Mesothelial cell of epicardium (in vitro differentiated cells): ENCODE data around the gene FDXACB1. TPM values are rescaled to one million over a fixed set of nuclear protein-coding genes. Genes with fewer than 3 reads are reported as not detected.

Experiments
- DNase-seq, 2 experiments: peaks; one replicate each; pipeline ENCODE4 v3.0.0; 2021; ENCODE audit warnings: low spot score in 2 of 2; ENCODE audit not compliant: unreplicated experiment in 2 of 2
- H3K27ac Mint-ChIP-seq: 2 replicates; pipeline ENCODE4 v1.8.0; 2021; ENCODE audit warnings: mixed read lengths
- H3K27me3 Mint-ChIP-seq: 2 replicates; pipeline ENCODE4 v1.8.0; 2021; ENCODE audit warnings: low read depth, mixed read lengths
- H3K36me3 Mint-ChIP-seq: 2 replicates; pipeline ENCODE4 v1.8.0; 2021; ENCODE audit warnings: mixed read lengths
- H3K4me1 Mint-ChIP-seq: 2 replicates; pipeline ENCODE4 v1.8.0; 2021; ENCODE audit warnings: mixed read lengths
- H3K4me3 Mint-ChIP-seq: 2 replicates; pipeline ENCODE4 v1.8.0; 2021; ENCODE audit warnings: mild to moderate bottlenecking, moderate library complexity, mixed read lengths
- H3K9me3 Mint-ChIP-seq: 2 replicates; pipeline ENCODE4 v1.8.0; 2021; ENCODE audit warnings: mixed read lengths
- total RNA-seq: library from RNA; stranded (reverse); gene quantifications from 3 replicates; pipeline ENCODE4 v1.2.1, GENCODE V29; 2021
- TF ChIP-seq, protein P1 (sequence below): fragments of 200-600 bp; sonication (generic); IDR thresholded peaks from one replicate; pipeline ENCODE4 v1.5.0; 2021; ENCODE audit warnings: antibody characterized with exemption; ENCODE audit not compliant: unreplicated experiment

Gene FDXACB1
- total RNA-seq, 1 donor from 2014 or later, result 3.5 TPM

DNA sequence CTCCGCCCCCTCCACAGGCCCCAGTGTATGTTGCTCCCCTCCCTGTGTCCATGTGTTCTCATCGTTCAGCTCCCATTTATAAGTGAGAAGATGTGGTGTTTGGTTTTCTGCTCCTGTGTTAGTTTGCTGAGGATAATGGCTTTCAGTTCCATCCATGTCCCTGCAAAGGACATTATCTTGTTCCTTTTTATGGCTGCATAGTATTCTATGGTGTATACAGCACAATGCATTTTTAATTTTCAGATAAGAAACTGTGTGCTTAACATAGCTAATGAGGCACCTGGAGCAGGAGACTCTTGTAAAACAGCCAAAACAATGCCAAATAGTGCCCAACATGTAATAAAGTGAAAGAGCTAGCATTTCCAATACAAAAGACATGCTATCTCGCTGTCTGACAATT, 29.3 kb downstream of the FDXACB1 start:
- TF ChIP-seq, protein P1, sequence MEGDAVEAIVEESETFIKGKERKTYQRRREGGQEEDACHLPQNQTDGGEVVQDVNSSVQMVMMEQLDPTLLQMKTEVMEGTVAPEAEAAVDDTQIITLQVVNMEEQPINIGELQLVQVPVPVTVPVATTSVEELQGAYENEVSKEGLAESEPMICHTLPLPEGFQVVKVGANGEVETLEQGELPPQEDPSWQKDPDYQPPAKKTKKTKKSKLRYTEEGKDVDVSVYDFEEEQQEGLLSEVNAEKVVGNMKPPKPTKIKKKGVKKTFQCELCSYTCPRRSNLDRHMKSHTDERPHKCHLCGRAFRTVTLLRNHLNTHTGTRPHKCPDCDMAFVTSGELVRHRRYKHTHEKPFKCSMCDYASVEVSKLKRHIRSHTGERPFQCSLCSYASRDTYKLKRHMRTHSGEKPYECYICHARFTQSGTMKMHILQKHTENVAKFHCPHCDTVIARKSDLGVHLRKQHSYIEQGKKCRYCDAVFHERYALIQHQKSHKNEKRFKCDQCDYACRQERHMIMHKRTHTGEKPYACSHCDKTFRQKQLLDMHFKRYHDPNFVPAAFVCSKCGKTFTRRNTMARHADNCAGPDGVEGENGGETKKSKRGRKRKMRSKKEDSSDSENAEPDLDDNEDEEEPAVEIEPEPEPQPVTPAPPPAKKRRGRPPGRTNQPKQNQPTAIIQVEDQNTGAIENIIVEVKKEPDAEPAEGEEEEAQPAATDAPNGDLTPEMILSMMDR, result no peak
- Mint-ChIP-seq H3K4me3 (no peak overlapping the region), H3K4me1 (no peaks in the 10 kb centered on the region), H3K9me3 (no peaks in the 10 kb centered on the region), H3K36me3 (peaks cover 36% of the 10 kb centered on the region), H3K27ac (no peak overlapping the region), H3K27me3 (no peaks in the 10 kb centered on the region)
- DNase-seq, result no peak

DNA sequence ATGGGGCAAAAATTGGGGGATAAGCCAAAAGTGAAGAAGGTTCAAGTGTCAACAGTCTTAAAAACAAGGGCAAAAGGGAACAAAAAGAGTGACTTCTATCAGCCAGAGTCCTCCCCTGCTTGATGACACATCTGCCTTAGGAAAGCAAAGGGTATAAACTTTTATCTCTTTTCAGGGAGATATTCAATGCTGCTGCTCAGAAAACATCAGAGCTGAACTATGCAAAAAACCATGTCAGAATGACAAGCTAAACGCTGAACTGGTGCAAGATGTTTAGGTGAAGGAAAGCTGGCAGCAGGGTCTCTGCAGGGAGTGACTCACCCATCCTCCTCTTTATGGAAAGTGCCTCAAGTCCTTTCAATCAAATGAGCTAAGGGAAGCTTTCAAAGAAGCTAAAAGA, 32.3 kb downstream of the FDXACB1 start:
- H3K36me3 Mint-ChIP-seq, result peaks cover 24% of the 10 kb centered on the region
- H3K27me3 Mint-ChIP-seq, result no peaks in the 10 kb centered on the region
- H3K27ac Mint-ChIP-seq, result no peak overlapping the region

DNA sequence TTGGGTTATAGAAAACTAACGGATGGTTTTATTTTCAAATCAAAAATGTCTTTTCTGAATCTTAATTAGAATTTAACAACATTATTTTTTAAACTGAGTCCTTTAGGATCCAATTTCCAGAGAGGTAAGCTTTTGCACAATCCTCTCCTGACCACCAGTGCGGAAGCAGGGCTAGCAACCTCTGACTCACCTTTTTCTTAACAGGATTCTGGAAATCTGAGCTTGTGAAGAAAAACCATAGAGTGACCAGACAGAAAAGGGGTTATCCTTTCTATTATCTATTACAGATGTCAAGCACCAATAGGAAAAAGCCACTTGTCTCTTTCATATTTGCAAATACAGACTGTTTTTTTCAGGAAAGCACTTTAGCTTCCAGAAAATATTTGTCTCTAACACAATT, 32.9 kb downstream of the FDXACB1 start:
- Mint-ChIP-seq H3K4me1 (peaks cover 3% of the 10 kb centered on the region), H3K4me3 (no peak overlapping the region), H3K9me3 (no peaks in the 10 kb centered on the region), H3K27ac (no peak overlapping the region), H3K36me3 (peaks cover 24% of the 10 kb centered on the region), H3K27me3 (no peaks in the 10 kb centered on the region)
- DNase-seq, result no peak
- TF ChIP-seq, protein P1, result no peak

More for the DNA sequence above, 32.3 kb downstream of the FDXACB1 start:
- DNase-seq, result no peak
- no peaks in the 10 kb centered on the region for H3K4me1 Mint-ChIP-seq
- H3K9me3 Mint-ChIP-seq, result no peaks in the 10 kb centered on the region
- TF ChIP-seq, protein P1, result no peak
- no peak overlapping the region for H3K4me3 Mint-ChIP-seq

DNA sequence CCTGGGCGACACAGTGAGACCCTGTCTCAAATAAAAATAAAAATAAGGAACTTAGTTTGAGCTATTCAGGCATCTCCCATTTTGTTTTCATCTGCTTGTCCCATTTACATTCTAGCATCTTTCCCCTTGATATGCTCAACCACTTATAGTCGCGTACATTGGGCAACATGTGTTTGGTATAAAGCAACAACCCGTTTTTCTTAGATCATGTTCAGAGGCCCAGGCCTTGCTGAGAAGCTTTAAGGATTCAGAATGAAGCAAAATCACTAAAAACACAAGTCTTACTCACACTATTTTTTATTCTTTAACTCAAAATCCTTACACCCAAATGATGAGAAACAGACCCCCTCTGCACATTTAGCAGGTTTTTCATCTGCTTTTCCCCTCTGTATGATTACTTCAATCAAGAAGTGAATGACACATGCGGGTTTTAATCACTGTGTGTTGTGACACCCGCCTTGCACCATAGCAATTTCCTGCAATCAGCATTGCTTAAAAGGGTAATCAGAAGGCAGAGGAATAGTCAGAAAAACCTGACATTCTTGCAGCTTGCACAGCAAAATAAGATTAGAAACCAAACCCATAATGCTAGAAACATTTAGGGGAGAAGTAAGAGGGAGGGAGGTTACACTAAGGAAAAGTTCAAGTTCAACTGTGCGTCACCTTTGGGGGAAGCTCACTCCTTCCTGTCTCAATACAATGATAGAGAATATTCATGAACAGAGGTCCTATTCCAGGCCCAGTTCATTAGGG, 33.5 kb downstream of the FDXACB1 start:
- TF ChIP-seq, protein P1, result no peak
- H3K4me3 Mint-ChIP-seq, result no peak overlapping the region
- H3K27ac Mint-ChIP-seq, result no peak overlapping the region
- no peaks in the 10 kb centered on the region for H3K27me3 Mint-ChIP-seq
- H3K36me3 Mint-ChIP-seq, result peaks cover 24% of the 10 kb centered on the region
- H3K9me3 Mint-ChIP-seq, result no peaks in the 10 kb centered on the region
- no peak for DNase-seq
- H3K4me1 Mint-ChIP-seq, result peaks cover 5% of the 10 kb centered on the region

DNA sequence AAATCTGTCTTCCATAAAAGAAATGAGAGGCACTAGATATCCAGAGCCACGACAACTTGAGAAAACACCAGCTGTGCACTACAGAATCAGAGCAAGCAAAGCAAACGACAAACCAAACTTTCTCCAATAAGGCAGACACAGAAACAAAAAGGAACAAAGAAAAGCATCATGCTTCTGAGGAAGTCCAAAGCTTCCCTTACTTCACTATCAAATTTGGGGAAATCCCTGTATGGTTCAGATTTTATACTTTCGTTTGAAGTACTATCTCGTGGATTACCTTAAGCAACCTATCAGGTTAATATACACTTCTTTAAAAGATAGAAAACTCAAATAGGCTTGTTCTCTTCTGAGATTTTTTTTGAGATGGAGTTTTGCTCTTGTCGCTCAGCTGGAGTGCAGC, 35.3 kb downstream of the FDXACB1 start:
- DNase-seq, result no peak
- Mint-ChIP-seq H3K4me1 (peaks cover 5% of the 10 kb centered on the region), H3K27ac (no peak overlapping the region)

More for the DNA sequence above, 35.3 kb downstream of the FDXACB1 start:
- TF ChIP-seq, protein P1, result no peak
- Mint-ChIP-seq H3K27me3 (no peaks in the 10 kb centered on the region), H3K4me3 (no peak overlapping the region), H3K36me3 (peaks cover 17% of the 10 kb centered on the region), H3K9me3 (no peaks in the 10 kb centered on the region)
